ENCODE results near the gene ASB11. TPM values are rescaled to one million over a fixed set of nuclear protein-coding genes. Genes with fewer than 3 reads are reported as not detected.

Gene ASB11
- total RNA-seq, result 15.1 TPM

- no peaks in the 10 kb centered on the region for H3K9me3 ChIP-seq (ENCODE audit: control insufficient read depth in 3 of 3, low read length in 3 of 3)
- H3K27ac ChIP-seq (ENCODE audit: low read depth, low read length), result peak within 1 kb of the TSS; percentile 71
- peak within 1 kb of the TSS; percentile 55 to 78 (median 71) for H3K9ac ChIP-seq (ENCODE audit: low read depth in 1 of 3, low read length in 3 of 3)
- peak within 1 kb of the TSS; percentile 27 to 73 (median 54) for H3K4me3 ChIP-seq (ENCODE audit: low read length in 3 of 3)
- peaks cover 0 to under 1% (median 0%) of the 10 kb centered on the region in 3 donors for H3K36me3 ChIP-seq (ENCODE audit: control insufficient read depth in 3 of 3, insufficient read depth in 3 of 3, low read length in 3 of 3)
- H3K4me1 ChIP-seq (ENCODE audit: control insufficient read depth in 3 of 3, insufficient read depth in 3 of 3, low read length in 3 of 3), result no peaks in the 10 kb centered on the region
- H3K27me3 ChIP-seq (ENCODE audit: control insufficient read depth in 3 of 3, insufficient read depth in 3 of 3, low read length in 3 of 3), result no peaks in the 10 kb centered on the region
These were observed at the start of gene ASB11 for GRCh38 chrX:15315509-15315908. ASB11 (minus strand) TSS chrX:15315640; CDS start chrX:15315605, 35 bp downstream.

GRCh38 chrX:15359701-15360100, 44.3 kb upstream of the ASB11 start:
- peaks cover 0 to 14% (median 7%) of the 10 kb centered on the region in 3 donors for H3K36me3 ChIP-seq (ENCODE audit: control insufficient read depth in 3 of 3, insufficient read depth in 3 of 3, low read length in 3 of 3)
- no peak overlapping the region for H3K9ac ChIP-seq (ENCODE audit: low read depth in 1 of 3, low read length in 3 of 3)
- H3K9me3 ChIP-seq (ENCODE audit: control insufficient read depth in 3 of 3, low read length in 3 of 3), result no peaks in the 10 kb centered on the region
- no peak overlapping the region for H3K4me3 ChIP-seq (ENCODE audit: low read length in 3 of 3)
- H3K4me1 ChIP-seq (ENCODE audit: control insufficient read depth in 3 of 3, insufficient read depth in 3 of 3, low read length in 3 of 3), result no peaks in the 10 kb centered on the region
- H3K27ac ChIP-seq (ENCODE audit: low read depth, low read length), result no peak overlapping the region
- H3K27me3 ChIP-seq (ENCODE audit: control insufficient read depth in 3 of 3, insufficient read depth in 3 of 3, low read length in 3 of 3), result no peaks in the 10 kb centered on the region

GRCh38 chrX:15358533-15358932, 43.1 kb upstream of the ASB11 start:
- Histone ChIP-seq H3K4me3 (ENCODE audit: low read length in 3 of 3) (no peak overlapping the region), H3K27ac (ENCODE audit: low read depth, low read length) (no peak overlapping the region), H3K9me3 (ENCODE audit: control insufficient read depth in 3 of 3, low read length in 3 of 3) (no peaks in the 10 kb centered on the region), H3K4me1 (ENCODE audit: control insufficient read depth in 3 of 3, insufficient read depth in 3 of 3, low read length in 3 of 3) (no peaks in the 10 kb centered on the region), H3K36me3 (ENCODE audit: control insufficient read depth in 3 of 3, insufficient read depth in 3 of 3, low read length in 3 of 3) (peaks cover 0 to 14% (median 7%) of the 10 kb centered on the region in 3 donors), H3K9ac (ENCODE audit: low read depth in 1 of 3, low read length in 3 of 3) (no peak overlapping the region), H3K27me3 (ENCODE audit: control insufficient read depth in 3 of 3, insufficient read depth in 3 of 3, low read length in 3 of 3) (no peaks in the 10 kb centered on the region)

- Histone ChIP-seq H3K9me3 (ENCODE audit: control insufficient read depth in 3 of 3, low read length in 3 of 3) (no peaks in the 10 kb centered on the region), H3K9ac (ENCODE audit: low read depth in 1 of 3, low read length in 3 of 3) (no peak overlapping the region), H3K27me3 (ENCODE audit: control insufficient read depth in 3 of 3, insufficient read depth in 3 of 3, low read length in 3 of 3) (no peaks in the 10 kb centered on the region), H3K36me3 (ENCODE audit: control insufficient read depth in 3 of 3, insufficient read depth in 3 of 3, low read length in 3 of 3) (peaks cover 0 to 12% (median 7%) of the 10 kb centered on the region in 3 donors), H3K4me3 (ENCODE audit: low read length in 3 of 3) (no peak overlapping the region), H3K27ac (ENCODE audit: low read depth, low read length) (no peak overlapping the region), H3K4me1 (ENCODE audit: control insufficient read depth in 3 of 3, insufficient read depth in 3 of 3, low read length in 3 of 3) (no peaks in the 10 kb centered on the region)
These were observed 41.0 kb upstream of the ASB11 start for GRCh38 chrX:15356444-15356843.

GRCh38 chrX:15350329-15350996, 35.0 kb upstream of the ASB11 start:
- Histone ChIP-seq H3K4me1 (ENCODE audit: control insufficient read depth in 3 of 3, insufficient read depth in 3 of 3, low read length in 3 of 3) (no peaks in the 10 kb centered on the region), H3K27ac (ENCODE audit: low read depth, low read length) (no peak overlapping the region), H3K9ac (ENCODE audit: low read depth in 1 of 3, low read length in 3 of 3) (no peak overlapping the region), H3K4me3 (ENCODE audit: low read length in 3 of 3) (no peak overlapping the region), H3K27me3 (ENCODE audit: control insufficient read depth in 3 of 3, insufficient read depth in 3 of 3, low read length in 3 of 3) (peaks cover 0 to 3% (median 0%) of the 10 kb centered on the region in 3 donors), H3K36me3 (ENCODE audit: control insufficient read depth in 3 of 3, insufficient read depth in 3 of 3, low read length in 3 of 3) (peaks cover 3 to 5% (median 3%) of the 10 kb centered on the region in 3 donors), H3K9me3 (ENCODE audit: control insufficient read depth in 3 of 3, low read length in 3 of 3) (no peaks in the 10 kb centered on the region)

GRCh38 chrX:15349046-15349445, 33.6 kb upstream of the ASB11 start:
- H3K9ac ChIP-seq (ENCODE audit: low read depth in 1 of 3, low read length in 3 of 3), result no peak overlapping the region
- H3K27me3 ChIP-seq (ENCODE audit: control insufficient read depth in 3 of 3, insufficient read depth in 3 of 3, low read length in 3 of 3), result peaks cover 0 to 3% (median 0%) of the 10 kb centered on the region in 3 donors
- H3K9me3 ChIP-seq (ENCODE audit: control insufficient read depth in 3 of 3, low read length in 3 of 3), result no peaks in the 10 kb centered on the region
- H3K4me3 ChIP-seq (ENCODE audit: low read length in 3 of 3), result no peak overlapping the region
- peaks cover 2 to 5% (median 3%) of the 10 kb centered on the region in 3 donors for H3K36me3 ChIP-seq (ENCODE audit: control insufficient read depth in 3 of 3, insufficient read depth in 3 of 3, low read length in 3 of 3)
- H3K4me1 ChIP-seq (ENCODE audit: control insufficient read depth in 3 of 3, insufficient read depth in 3 of 3, low read length in 3 of 3), result no peaks in the 10 kb centered on the region
- H3K27ac ChIP-seq (ENCODE audit: low read depth, low read length), result no peak overlapping the region

- Histone ChIP-seq H3K9ac (ENCODE audit: low read depth in 1 of 3, low read length in 3 of 3) (no peak overlapping the region), H3K4me1 (ENCODE audit: control insufficient read depth in 3 of 3, insufficient read depth in 3 of 3, low read length in 3 of 3) (no peaks in the 10 kb centered on the region), H3K9me3 (ENCODE audit: control insufficient read depth in 3 of 3, low read length in 3 of 3) (no peaks in the 10 kb centered on the region), H3K27ac (ENCODE audit: low read depth, low read length) (no peak overlapping the region), H3K27me3 (ENCODE audit: control insufficient read depth in 3 of 3, insufficient read depth in 3 of 3, low read length in 3 of 3) (peaks cover 0 to 3% (median 0%) of the 10 kb centered on the region in 3 donors), H3K4me3 (ENCODE audit: low read length in 3 of 3) (no peak overlapping the region), H3K36me3 (ENCODE audit: control insufficient read depth in 3 of 3, insufficient read depth in 3 of 3, low read length in 3 of 3) (peaks cover 2 to 3% (median 3%) of the 10 kb centered on the region in 3 donors)
These were observed 30.5 kb upstream of the ASB11 start for GRCh38 chrX:15345976-15346375.

GRCh38 chrX:15344106-15344505, 28.7 kb upstream of the ASB11 start:
- peaks cover 2 to 3% (median 3%) of the 10 kb centered on the region in 3 donors for H3K36me3 ChIP-seq (ENCODE audit: control insufficient read depth in 3 of 3, insufficient read depth in 3 of 3, low read length in 3 of 3)
- no peak overlapping the region for H3K27ac ChIP-seq (ENCODE audit: low read depth, low read length)
- H3K9ac ChIP-seq (ENCODE audit: low read depth in 1 of 3, low read length in 3 of 3), result no peak overlapping the region
- no peaks in the 10 kb centered on the region for H3K9me3 ChIP-seq (ENCODE audit: control insufficient read depth in 3 of 3, low read length in 3 of 3)
- peaks cover 0 to 3% (median 0%) of the 10 kb centered on the region in 3 donors for H3K27me3 ChIP-seq (ENCODE audit: control insufficient read depth in 3 of 3, insufficient read depth in 3 of 3, low read length in 3 of 3)
- H3K4me1 ChIP-seq (ENCODE audit: control insufficient read depth in 3 of 3, insufficient read depth in 3 of 3, low read length in 3 of 3), result no peaks in the 10 kb centered on the region
- no peak overlapping the region for H3K4me3 ChIP-seq (ENCODE audit: low read length in 3 of 3)

- Histone ChIP-seq H3K9me3 (ENCODE audit: control insufficient read depth in 3 of 3, low read length in 3 of 3) (no peaks in the 10 kb centered on the region), H3K4me3 (ENCODE audit: low read length in 3 of 3) (no peak overlapping the region), H3K36me3 (ENCODE audit: control insufficient read depth in 3 of 3, insufficient read depth in 3 of 3, low read length in 3 of 3) (peaks cover 2 to 3% (median 3%) of the 10 kb centered on the region in 3 donors), H3K27me3 (ENCODE audit: control insufficient read depth in 3 of 3, insufficient read depth in 3 of 3, low read length in 3 of 3) (no peaks in the 10 kb centered on the region), H3K4me1 (ENCODE audit: control insufficient read depth in 3 of 3, insufficient read depth in 3 of 3, low read length in 3 of 3) (no peaks in the 10 kb centered on the region), H3K27ac (ENCODE audit: low read depth, low read length) (no peak overlapping the region), H3K9ac (ENCODE audit: low read depth in 1 of 3, low read length in 3 of 3) (no peak overlapping the region)
These were observed 27.6 kb upstream of the ASB11 start for GRCh38 chrX:15343075-15343476.

GRCh38 chrX:15340867-15341266, 25.4 kb upstream of the ASB11 start:
- no peak overlapping the region for H3K9ac ChIP-seq (ENCODE audit: low read depth in 1 of 3, low read length in 3 of 3)
- H3K9me3 ChIP-seq (ENCODE audit: control insufficient read depth in 3 of 3, low read length in 3 of 3), result no peaks in the 10 kb centered on the region
- peaks cover 0 to under 1% (median 0%) of the 10 kb centered on the region in 3 donors for H3K36me3 ChIP-seq (ENCODE audit: control insufficient read depth in 3 of 3, insufficient read depth in 3 of 3, low read length in 3 of 3)
- H3K27ac ChIP-seq (ENCODE audit: low read depth, low read length), result no peak overlapping the region
- no peaks in the 10 kb centered on the region for H3K27me3 ChIP-seq (ENCODE audit: control insufficient read depth in 3 of 3, insufficient read depth in 3 of 3, low read length in 3 of 3)
- H3K4me3 ChIP-seq (ENCODE audit: low read length in 3 of 3), result no peak overlapping the region
- peaks cover 0 to 13% (median 0%) of the 10 kb centered on the region in 3 donors for H3K4me1 ChIP-seq (ENCODE audit: control insufficient read depth in 3 of 3, insufficient read depth in 3 of 3, low read length in 3 of 3)
